Fibroblast of gingiva (primary cell): ENCODE results near the gene CASP1.

Source experiments
- DNase-seq: peaks from one replicate; pipeline ENCODE4 v3.0.0-alpha.2; 2011; ENCODE audit warnings: low read depth

CASP1 gene

DNA sequence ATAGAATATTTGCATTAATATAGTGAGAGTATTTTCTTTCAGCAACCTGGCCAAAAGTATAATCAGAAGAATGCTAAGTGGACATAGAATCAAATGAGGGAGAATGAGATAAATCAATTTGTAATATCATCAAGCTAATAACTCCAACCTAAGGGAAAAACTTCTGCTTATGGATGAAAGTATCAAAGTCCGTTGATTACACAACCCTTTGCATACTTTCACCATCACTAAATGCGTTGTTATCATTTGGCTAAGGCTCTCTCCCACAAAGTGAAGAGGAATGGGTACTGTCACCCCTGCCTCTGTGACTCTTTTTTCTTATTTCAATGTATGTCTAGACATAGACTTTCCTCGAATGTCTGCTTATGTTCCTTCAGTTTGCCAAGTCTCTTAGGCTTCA, 50.1 kb downstream of the CASP1 start:
- DNase-seq, result no peak

DNA sequence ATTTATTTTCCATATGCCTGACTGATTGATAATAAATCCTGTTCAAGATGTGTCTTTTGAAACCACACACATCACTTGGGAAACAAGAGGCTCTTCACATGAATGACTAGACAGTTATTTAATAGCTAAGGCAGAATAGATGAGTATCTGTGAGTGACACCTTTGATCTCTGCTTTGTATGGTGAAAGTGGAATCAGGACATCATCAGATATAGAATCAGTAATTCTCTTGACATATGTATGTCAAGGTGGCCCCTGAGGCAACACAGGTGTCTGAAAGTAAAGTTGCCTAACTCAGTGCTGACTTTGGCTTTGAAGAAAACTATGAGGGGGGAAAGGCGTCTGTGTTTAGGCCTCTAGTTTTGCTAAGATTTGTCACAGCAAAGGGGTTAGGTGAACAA, 55.1 kb downstream of the CASP1 start:
- no peak for DNase-seq
